Neural cell (in vitro differentiated cells): ENCODE results near the gene ZNF619. TPM values are rescaled to one million over a fixed set of nuclear protein-coding genes. Genes with fewer than 3 reads are reported as not detected.

ENCODE experiments used
- H2AFZ ChIP-seq: fragments of 200-600, 300-800 bp; sonication (generic), shearing (Covaris generic); 2 replicates; pipeline ENCODE4 v1.6.0; 2014; ENCODE audit warnings: low read depth, mild to moderate bottlenecking, antibody characterized with exemption, low read length, moderate library complexity
- H3F3A ChIP-seq: fragments of 200-600 bp; shearing (Covaris generic); 2 replicates; pipeline ENCODE4 v1.6.1; 2016; ENCODE audit warnings: mild to moderate bottlenecking, moderate library complexity, mixed read lengths, antibody characterized with exemption, low read length; ENCODE audit not compliant: insufficient read depth, poor library complexity, severe bottlenecking
- H3K27ac ChIP-seq: fragments of 200-600, 300-800 bp; sonication (generic), shearing (Covaris generic); 2 replicates; pipeline ENCODE4 v1.5.1; 2014; ENCODE audit warnings: mild to moderate bottlenecking, low read length, moderate library complexity
- H3K27me3 ChIP-seq: fragments of 300-800, 200-600 bp; sonication (generic), shearing (Covaris generic); 2 replicates; pipeline ENCODE4 v1.6.0; 2014; ENCODE audit warnings: mild to moderate bottlenecking, low read depth, low read length, moderate library complexity; ENCODE audit not compliant: insufficient read depth
- H3K36me3 ChIP-seq: fragments of 300-800, 200-600 bp; sonication (generic), shearing (Covaris generic); 2 replicates; pipeline ENCODE4 v1.5.1; 2014; ENCODE audit warnings: mild to moderate bottlenecking, antibody characterized with exemption, low read length, moderate library complexity; ENCODE audit not compliant: insufficient read depth
- H3K4me2 ChIP-seq: fragments of 300-800, 200-600 bp; sonication (generic), shearing (Covaris generic); 2 replicates; pipeline ENCODE4 v1.6.0; 2014; ENCODE audit warnings: mild to moderate bottlenecking, low read length
- H3K4me3 ChIP-seq: fragments of 300-800, 200-600 bp; sonication (generic), shearing (Covaris generic); 2 replicates; pipeline ENCODE4 v1.5.1; 2014; ENCODE audit warnings: mild to moderate bottlenecking, low read length, moderate library complexity
- H3K79me2 ChIP-seq: fragments of 200-600 bp; shearing (Covaris generic); replicated peaks from 2 replicates; pipeline ENCODE4 v1.6.0; 2014; ENCODE audit warnings: mild to moderate bottlenecking, low read length, moderate library complexity; ENCODE audit not compliant: insufficient read depth
- H3K9ac ChIP-seq: fragments of 300-800, 200-600 bp; sonication (generic), shearing (Covaris generic); 2 replicates; pipeline ENCODE4 v1.6.1; 2016; ENCODE audit warnings: mild to moderate bottlenecking, low read length, mixed read lengths
- H3K9me2 ChIP-seq: fragments of 200-600 bp; shearing (Covaris generic); 2 replicates; pipeline ENCODE4 v1.6.1; 2016; ENCODE audit warnings: mild to moderate bottlenecking, low read length, mixed read lengths; ENCODE audit not compliant: insufficient read depth
- H3K9me3 ChIP-seq: fragments of 200-600, 300-800 bp; sonication (generic), shearing (Covaris generic); 2 replicates; pipeline ENCODE4 v1.6.1; 2016; ENCODE audit warnings: mild to moderate bottlenecking, mixed run types, low read length, moderate library complexity, mixed read lengths
- H4K20me1 ChIP-seq: fragments of 200-600 bp; shearing (Covaris generic); 2 replicates; pipeline ENCODE4 v1.6.1; 2016; ENCODE audit warnings: mild to moderate bottlenecking, mixed run types; ENCODE audit not compliant: insufficient read depth
- EP300 ChIP-seq: fragments of 450-650 bp; conservative IDR thresholded peaks from 2 replicates; pipeline ENCODE4 v1.6.1; 2014; ENCODE audit warnings: antibody characterized with exemption, mild to moderate bottlenecking, moderate library complexity; ENCODE audit not compliant: poor library complexity, severe bottlenecking
- EZH2 ChIP-seq: fragments of 200-600, 300-800 bp; shearing (Covaris generic), sonication (generic); IDR thresholded peaks from 2 replicates; pipeline ENCODE4 v1.6.1; 2014; ENCODE audit warnings: antibody characterized with exemption, low read length, borderline replicate concordance, mild to moderate bottlenecking; ENCODE audit not compliant: insufficient read depth, poor library complexity, severe bottlenecking
- MXI1 ChIP-seq: fragments of 450-650 bp; conservative IDR thresholded peaks from 2 replicates; pipeline ENCODE4 v1.6.1; 2014; ENCODE audit warnings: antibody characterized with exemption, mild to moderate bottlenecking; ENCODE audit not compliant: poor library complexity, severe bottlenecking
- POLR2AphosphoS5 ChIP-seq: IDR thresholded peaks from 2 replicates; pipeline ENCODE4 v1.6.1; 2012
- RAD21 ChIP-seq: fragments of 450-650 bp; conservative IDR thresholded peaks from 2 replicates; pipeline ENCODE4 v1.6.1; 2014; ENCODE audit warnings: antibody characterized with exemption, mild to moderate bottlenecking, moderate library complexity
- SMC3 ChIP-seq: fragments of 450-650 bp; conservative IDR thresholded peaks from 2 replicates; pipeline ENCODE4 v1.6.1; 2014; ENCODE audit warnings: antibody characterized with exemption, mild to moderate bottlenecking, moderate library complexity; ENCODE audit not compliant: poor library complexity
- TAF1 ChIP-seq: IDR thresholded peaks from 2 replicates; pipeline ENCODE4 v1.6.1; 2012; ENCODE audit warnings: low read depth
- polyA plus RNA-seq: library from polyadenylated mRNA; depleted of rRNA; stranded (reverse); fragments of >200 nt; gene quantifications from 2 replicates; pipeline ENCODE4 v1.2.3, GENCODE V29; 2014
- TF ChIP-seq, protein P1 (sequence below): IDR thresholded peaks from 2 replicates; pipeline ENCODE4 v1.6.1; 2012; ENCODE audit warnings: borderline replicate concordance
- TF ChIP-seq, protein P2 (sequence below): fragments of 450-650 bp; IDR thresholded peaks from 2 replicates; pipeline ENCODE4 v1.5.1; 2014; ENCODE audit warnings: antibody characterized with exemption, mild to moderate bottlenecking, moderate library complexity; ENCODE audit not compliant: poor library complexity, severe bottlenecking

Gene ZNF619
- polyA plus RNA-seq, 1 donor from 2014 or later, result 0.33 TPM

DNA sequence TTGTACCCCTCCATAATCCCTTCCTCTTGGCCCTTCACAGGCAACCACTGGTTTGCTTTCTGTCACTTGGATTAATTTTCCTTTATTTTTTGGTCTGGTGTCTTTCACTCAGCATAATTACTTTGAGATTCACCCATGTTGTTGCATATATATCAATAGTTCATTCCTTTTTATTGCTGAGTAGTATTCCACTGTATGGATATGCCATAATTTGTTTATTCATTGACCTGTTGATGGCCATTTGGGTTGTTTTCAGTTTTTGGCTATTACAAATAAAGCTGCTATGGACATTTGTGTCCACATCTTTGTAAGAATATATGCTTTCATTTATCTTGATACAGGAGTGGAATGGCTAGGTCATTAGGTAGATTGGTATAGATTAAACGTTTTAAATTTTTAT is 41.9 kb downstream of the ZNF619 start:
- TF ChIP-seq, protein P1, sequence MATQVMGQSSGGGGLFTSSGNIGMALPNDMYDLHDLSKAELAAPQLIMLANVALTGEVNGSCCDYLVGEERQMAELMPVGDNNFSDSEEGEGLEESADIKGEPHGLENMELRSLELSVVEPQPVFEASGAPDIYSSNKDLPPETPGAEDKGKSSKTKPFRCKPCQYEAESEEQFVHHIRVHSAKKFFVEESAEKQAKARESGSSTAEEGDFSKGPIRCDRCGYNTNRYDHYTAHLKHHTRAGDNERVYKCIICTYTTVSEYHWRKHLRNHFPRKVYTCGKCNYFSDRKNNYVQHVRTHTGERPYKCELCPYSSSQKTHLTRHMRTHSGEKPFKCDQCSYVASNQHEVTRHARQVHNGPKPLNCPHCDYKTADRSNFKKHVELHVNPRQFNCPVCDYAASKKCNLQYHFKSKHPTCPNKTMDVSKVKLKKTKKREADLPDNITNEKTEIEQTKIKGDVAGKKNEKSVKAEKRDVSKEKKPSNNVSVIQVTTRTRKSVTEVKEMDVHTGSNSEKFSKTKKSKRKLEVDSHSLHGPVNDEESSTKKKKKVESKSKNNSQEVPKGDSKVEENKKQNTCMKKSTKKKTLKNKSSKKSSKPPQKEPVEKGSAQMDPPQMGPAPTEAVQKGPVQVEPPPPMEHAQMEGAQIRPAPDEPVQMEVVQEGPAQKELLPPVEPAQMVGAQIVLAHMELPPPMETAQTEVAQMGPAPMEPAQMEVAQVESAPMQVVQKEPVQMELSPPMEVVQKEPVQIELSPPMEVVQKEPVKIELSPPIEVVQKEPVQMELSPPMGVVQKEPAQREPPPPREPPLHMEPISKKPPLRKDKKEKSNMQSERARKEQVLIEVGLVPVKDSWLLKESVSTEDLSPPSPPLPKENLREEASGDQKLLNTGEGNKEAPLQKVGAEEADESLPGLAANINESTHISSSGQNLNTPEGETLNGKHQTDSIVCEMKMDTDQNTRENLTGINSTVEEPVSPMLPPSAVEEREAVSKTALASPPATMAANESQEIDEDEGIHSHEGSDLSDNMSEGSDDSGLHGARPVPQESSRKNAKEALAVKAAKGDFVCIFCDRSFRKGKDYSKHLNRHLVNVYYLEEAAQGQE, result no peak
- no peak for TF ChIP-seq MXI1
- TF ChIP-seq EZH2, result no peak
- TF ChIP-seq TAF1, result no peak
- no peak overlapping the region for H3K4me2 ChIP-seq
- no peak overlapping the region for H3K9ac ChIP-seq
- no peaks in the 10 kb centered on the region for H3K27me3 ChIP-seq
- peaks cover 6% of the 10 kb centered on the region for H3K36me3 ChIP-seq
- no peaks in the 10 kb centered on the region for H3K9me3 ChIP-seq
- H4K20me1 ChIP-seq, result no peaks in the 10 kb centered on the region
- H2AFZ ChIP-seq, result no peak overlapping the region
- no peak overlapping the region for H3K27ac ChIP-seq
- no peaks in the 10 kb centered on the region for H3F3A ChIP-seq
- no peak overlapping the region for H3K4me3 ChIP-seq
- no peaks in the 10 kb centered on the region for H3K79me2 ChIP-seq
- H3K9me2 ChIP-seq, result no peaks in the 10 kb centered on the region

DNA sequence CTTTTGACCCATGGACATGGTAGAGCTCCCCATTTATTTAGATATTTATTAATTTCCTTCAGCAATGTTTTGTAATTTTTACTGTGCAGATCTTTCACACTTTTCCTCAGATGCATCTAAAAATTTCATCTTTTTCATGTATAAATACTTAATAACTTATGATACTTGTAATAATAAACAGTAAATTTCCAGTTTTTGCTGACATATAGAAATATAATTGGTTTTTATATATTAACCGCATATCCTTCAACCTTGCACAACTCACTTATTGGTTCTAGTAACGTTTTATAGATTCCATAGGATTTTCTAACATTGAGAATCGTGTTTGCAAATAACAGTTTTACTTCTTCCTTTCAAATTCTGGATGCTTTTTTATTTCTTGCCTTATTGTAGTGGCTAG is 44.3 kb downstream of the ZNF619 start:
- Histone ChIP-seq H3K4me2 (no peak overlapping the region), H3K9me3 (no peaks in the 10 kb centered on the region), H3K9me2 (no peaks in the 10 kb centered on the region), H3K27ac (no peak overlapping the region), H3K4me3 (no peak overlapping the region), H3F3A (no peaks in the 10 kb centered on the region), H3K27me3 (no peaks in the 10 kb centered on the region), H4K20me1 (no peaks in the 10 kb centered on the region), H2AFZ (no peak overlapping the region), H3K79me2 (peaks cover 11% of the 10 kb centered on the region), H3K36me3 (peaks cover 6% of the 10 kb centered on the region), H3K9ac (no peak overlapping the region)
- no peak for TF ChIP-seq POLR2AphosphoS5
- no peak for TF ChIP-seq TAF1
- TF ChIP-seq, protein P2, sequence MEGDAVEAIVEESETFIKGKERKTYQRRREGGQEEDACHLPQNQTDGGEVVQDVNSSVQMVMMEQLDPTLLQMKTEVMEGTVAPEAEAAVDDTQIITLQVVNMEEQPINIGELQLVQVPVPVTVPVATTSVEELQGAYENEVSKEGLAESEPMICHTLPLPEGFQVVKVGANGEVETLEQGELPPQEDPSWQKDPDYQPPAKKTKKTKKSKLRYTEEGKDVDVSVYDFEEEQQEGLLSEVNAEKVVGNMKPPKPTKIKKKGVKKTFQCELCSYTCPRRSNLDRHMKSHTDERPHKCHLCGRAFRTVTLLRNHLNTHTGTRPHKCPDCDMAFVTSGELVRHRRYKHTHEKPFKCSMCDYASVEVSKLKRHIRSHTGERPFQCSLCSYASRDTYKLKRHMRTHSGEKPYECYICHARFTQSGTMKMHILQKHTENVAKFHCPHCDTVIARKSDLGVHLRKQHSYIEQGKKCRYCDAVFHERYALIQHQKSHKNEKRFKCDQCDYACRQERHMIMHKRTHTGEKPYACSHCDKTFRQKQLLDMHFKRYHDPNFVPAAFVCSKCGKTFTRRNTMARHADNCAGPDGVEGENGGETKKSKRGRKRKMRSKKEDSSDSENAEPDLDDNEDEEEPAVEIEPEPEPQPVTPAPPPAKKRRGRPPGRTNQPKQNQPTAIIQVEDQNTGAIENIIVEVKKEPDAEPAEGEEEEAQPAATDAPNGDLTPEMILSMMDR, result no peak
- no peak for TF ChIP-seq EZH2
- TF ChIP-seq, protein P1, result no peak
- TF ChIP-seq EP300, result no peak
- TF ChIP-seq SMC3, result no peak
- TF ChIP-seq RAD21, result no peak
- no peak for TF ChIP-seq MXI1
